Measurements from ENCODE around the gene DOK3.

Gene DOK3

DNA sequence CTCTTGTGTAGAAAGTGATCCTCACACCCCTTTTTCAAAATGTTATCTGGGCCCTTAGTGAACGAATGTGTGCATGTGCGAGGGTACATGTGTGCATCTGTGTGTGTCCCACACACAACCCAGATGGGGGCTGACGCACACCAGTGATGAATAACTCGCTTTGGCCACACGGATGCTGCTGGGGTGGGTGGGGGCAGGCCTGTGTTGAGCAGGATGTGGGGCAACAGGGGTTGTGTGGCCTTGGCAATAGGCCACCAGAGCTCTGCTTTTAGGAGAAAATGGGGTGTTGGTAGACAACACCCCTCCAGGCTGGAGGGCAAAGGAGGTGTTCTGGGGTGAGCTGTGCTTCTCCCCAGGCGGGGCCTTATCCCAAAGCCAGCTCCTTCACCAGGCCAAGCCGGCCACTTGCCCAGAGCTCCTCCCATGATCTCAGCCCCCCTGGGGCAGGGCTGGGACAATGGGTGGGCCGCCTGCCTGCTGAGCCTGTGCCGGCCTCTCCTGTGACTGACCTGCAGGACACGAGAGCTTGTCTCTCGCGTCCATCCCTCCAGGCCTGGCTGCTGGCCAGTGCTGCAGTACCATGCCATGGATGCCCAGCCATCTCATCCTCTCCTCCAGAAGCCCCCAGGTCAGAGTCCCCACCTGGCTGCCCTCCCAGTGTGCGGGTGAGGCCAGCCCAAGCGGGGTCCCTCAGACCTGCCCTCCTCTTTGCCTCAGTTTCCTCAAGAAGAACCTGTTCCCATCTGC lies 37.8 kb downstream of the DOK3 start:
- H3K4me3 ChIP-seq (replicated peaks; ENCODE audit: low read depth, low read length), result peak overlapping the region; percentile 82
- no peak for DNase-seq (ENCODE audit: extremely low read depth, low read depth)
- TF ChIP-seq, protein P1, sequence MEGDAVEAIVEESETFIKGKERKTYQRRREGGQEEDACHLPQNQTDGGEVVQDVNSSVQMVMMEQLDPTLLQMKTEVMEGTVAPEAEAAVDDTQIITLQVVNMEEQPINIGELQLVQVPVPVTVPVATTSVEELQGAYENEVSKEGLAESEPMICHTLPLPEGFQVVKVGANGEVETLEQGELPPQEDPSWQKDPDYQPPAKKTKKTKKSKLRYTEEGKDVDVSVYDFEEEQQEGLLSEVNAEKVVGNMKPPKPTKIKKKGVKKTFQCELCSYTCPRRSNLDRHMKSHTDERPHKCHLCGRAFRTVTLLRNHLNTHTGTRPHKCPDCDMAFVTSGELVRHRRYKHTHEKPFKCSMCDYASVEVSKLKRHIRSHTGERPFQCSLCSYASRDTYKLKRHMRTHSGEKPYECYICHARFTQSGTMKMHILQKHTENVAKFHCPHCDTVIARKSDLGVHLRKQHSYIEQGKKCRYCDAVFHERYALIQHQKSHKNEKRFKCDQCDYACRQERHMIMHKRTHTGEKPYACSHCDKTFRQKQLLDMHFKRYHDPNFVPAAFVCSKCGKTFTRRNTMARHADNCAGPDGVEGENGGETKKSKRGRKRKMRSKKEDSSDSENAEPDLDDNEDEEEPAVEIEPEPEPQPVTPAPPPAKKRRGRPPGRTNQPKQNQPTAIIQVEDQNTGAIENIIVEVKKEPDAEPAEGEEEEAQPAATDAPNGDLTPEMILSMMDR (IDR thresholded peaks at IDR 0.05; ENCODE audit: low read depth, low read length, missing control alignments), result no peak

DNA sequence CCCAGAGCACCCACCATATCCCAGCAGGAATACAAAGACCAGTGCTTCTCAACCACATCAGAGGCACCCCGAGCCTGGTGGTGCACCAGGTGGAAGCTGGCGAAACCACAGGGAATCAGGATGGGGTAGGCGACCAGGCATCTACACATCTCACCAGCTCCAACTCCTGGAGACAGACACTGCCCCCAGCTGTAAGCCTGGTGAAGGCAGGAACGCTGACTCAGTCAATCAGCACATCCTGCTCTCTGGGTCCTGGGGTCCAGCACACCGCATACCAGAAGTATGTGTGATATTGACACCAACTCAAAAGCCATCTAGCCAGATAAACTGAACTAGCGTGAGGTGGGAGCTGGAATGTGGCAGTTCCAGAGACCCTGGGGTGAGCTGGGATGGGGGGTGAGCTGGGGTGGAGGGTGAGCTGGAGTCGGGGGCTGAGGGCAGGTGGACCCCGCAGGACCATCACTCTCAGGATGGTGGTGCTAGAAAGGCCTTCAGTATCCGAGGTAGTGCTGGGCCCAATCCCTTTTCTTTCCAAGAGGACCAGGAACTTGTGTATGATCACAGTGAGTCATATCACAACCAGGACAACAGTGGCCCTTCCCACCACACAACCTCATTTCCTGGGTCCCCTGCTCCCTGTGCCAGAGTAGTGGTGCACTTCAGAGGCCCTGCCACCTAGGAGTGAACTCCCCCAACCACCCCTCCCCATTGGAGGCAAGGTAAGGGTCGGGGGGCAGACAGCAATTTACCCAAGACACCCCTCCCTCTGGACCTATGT lies 38.7 kb downstream of the DOK3 start:
- no peak for DNase-seq (ENCODE audit: extremely low read depth, low read depth)
- TF ChIP-seq, protein P1 (IDR thresholded peaks at IDR 0.05; ENCODE audit: low read depth, low read length, missing control alignments), result no peak
- peak overlapping the region; percentile 82 for H3K4me3 ChIP-seq (replicated peaks; ENCODE audit: low read depth, low read length)

DNA sequence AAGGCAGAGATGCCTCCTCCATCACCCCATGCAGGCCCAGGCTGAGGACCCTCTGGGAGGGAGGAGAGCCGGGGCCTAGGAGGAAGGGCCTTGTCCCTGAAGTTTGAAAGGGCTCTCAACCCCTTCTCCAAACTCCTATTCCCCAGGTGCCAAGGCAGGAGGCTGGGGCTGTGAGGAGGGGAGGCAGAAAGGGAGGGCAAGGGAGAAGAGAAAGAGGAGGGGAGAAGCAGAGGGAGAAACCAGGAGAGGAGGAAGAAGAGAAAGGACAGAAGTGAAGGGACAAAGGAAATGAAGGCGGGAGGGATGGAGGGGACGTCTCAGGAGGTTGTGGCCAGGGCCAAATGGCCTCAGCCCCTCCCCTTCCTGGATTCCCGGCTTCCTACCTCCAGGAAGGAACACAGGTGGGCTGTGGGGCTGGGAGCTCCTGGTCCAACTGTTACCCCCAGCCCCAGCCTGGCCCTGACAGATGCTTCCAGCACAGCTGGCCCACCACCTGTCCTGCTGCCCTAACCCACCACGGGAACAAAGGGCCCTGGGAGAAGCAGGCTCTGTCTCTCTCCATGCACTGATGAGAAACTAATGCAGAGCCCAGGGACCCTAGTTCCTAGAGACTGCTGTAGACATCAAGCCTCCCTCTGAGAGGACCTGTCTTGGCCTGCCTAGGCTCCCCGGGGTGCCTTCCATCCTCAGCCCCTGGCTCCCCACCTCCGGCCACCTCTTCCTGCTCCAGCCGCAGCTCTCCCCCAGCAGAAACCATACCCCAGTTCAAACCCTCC lies 39.7 kb downstream of the DOK3 start:
- DNase-seq (ENCODE audit: extremely low read depth, low read depth), result no peak
- H3K4me3 ChIP-seq (replicated peaks; ENCODE audit: low read depth, low read length), result no peak overlapping the region; the same call in 1 of the 2 replicates
- TF ChIP-seq, protein P1 (IDR thresholded peaks at IDR 0.05; ENCODE audit: low read depth, low read length, missing control alignments), result no peak

DNA sequence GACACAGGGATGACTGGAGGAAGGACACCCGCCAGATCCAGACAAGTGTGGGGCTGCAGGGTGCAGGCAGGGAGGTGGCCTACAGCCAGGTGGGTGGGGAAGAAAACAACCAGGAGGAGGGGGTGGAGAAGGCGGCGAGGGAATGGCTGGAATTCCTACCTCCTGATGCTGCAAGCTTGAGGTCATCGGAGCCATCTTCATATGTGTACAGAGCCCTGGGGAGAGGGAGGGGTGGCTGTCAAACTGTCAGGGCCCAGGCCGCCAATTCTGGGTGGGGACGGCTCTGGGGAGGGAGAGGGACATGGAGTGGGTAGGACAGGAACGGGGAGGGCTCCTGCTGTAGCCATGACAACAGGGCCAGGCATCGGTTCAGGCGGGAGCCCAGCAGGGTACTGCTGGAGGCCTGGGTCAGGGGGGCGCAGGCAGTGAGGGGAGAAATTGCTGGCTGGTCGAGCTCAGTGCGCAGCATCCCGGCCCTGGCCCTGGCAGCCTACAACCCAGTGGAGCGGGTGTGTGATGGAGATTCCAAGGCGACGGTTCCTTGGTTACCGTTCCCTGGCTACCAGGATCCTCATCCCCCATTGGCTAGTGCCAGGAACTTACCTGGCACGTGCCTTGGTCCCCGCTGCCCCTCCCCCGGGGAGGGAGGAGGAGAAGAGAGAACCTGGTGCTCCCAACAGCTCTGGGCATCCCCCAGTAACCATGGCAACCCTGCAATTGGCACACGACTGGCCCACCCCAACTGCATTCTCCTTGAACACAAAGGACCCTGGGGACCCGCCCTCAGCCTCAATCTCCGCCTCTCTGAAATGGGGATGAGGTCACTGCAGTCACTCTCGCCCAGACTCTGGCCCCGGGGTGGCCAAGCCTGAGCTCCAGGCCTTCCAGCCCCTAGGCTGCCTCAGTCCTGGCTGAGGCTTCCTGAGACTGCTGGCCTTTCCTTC lies 40.7 kb downstream of the DOK3 start:
- no peak for DNase-seq (ENCODE audit: extremely low read depth, low read depth)
- TF ChIP-seq, protein P1 (IDR thresholded peaks at IDR 0.05; ENCODE audit: low read depth, low read length, missing control alignments), result no peak
- no peak overlapping the region for H3K4me3 ChIP-seq (replicated peaks; ENCODE audit: low read depth, low read length)

DNA sequence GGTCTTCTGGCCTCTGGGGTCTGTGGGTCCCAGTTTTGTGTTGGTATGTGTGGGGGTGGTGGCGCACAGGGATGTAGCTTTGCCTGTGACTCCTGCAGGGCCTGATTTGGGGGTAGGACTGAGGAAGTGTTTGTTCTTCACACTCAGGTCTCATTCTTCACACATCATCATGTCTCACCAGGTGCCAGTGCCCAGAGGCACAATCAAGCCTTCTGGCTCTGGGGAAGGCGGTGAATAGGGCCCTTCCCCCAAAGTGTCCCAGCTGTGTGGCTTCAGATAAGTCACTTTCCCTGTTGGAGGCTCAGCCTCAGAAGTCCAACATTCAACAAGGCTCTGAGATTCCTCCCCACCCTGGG lies 41.3 kb downstream of the DOK3 start:
- TF ChIP-seq, protein P1 (IDR thresholded peaks at IDR 0.05; ENCODE audit: low read depth, low read length, missing control alignments), result no peak
- DNase-seq (ENCODE audit: extremely low read depth, low read depth), result no peak
- H3K4me3 ChIP-seq (replicated peaks; ENCODE audit: low read depth, low read length), result no peak overlapping the region

DNA sequence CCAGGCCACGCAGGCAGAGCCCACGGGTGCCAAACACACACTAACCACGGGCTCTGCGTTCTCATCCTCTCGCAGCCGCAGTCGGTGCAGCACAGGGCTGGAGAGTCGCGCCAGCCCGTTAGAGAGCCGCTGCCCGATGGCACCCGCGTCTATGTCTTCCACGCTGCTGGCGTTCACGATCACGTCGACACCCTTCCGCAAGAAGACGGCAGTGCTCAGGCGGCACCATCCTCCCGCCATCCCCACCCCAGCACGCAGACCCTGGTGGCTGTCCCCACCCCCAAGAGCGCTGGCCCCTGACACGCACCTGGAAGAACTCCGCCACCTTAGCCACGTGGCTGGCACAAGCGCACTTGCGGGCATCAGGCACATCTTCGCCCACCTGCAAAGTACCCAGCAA lies 42.2 kb downstream of the DOK3 start:
- no peak overlapping the region for H3K4me3 ChIP-seq (replicated peaks; ENCODE audit: low read depth, low read length)
- DNase-seq (ENCODE audit: extremely low read depth, low read depth), result no peak
- TF ChIP-seq, protein P1 (IDR thresholded peaks at IDR 0.05; ENCODE audit: low read depth, low read length, missing control alignments), result no peak

Data from HFF-Myc (cell line).